HepG2 (cell line): ENCODE results near the gene SH2D3C. TPM values are rescaled to one million over a fixed set of nuclear protein-coding genes. Genes with fewer than 3 reads are reported as not detected.
A peak's percentile ranks its signal among the peaks of the same experiment; 100 is the strongest.

Experiments
- POLR2AphosphoS5 ChIP-seq: IDR thresholded peaks from 2 replicates; pipeline ENCODE4 v1.6.1; 2012; ENCODE audit warnings: low read depth, low read length
- RBM22 ChIP-seq: fragments of 200-400 bp; formaldehyde crosslinking; optimal IDR thresholded peaks from 2 replicates; pipeline ENCODE3; 2017; ENCODE audit warnings: mild to moderate bottlenecking, low read length, moderate library complexity
- RELA ChIP-seq: sonication (generic); formaldehyde crosslinking; IDR thresholded peaks from 2 replicates; pipeline ENCODE4 v1.4.0; 2020; ENCODE audit warnings: missing genetic modification reagents
- RFXAP ChIP-seq: sonication (generic); formaldehyde crosslinking; IDR thresholded peaks from 2 replicates; pipeline ENCODE4 v1.4.0; 2020; ENCODE audit warnings: missing genetic modification reagents, borderline replicate concordance
- ZBTB33 ChIP-seq: sonication (generic); formaldehyde crosslinking; IDR thresholded peaks from 2 replicates; pipeline ENCODE4 v1.4.0; 2020; ENCODE audit warnings: missing genetic modification reagents
- polyA plus RNA-seq, 8 experiments: library from polyadenylated mRNA; depleted of rRNA in 3 of 8; stranded (reverse) in 7 of 8; unstranded in 1 of 8; fragments of >200 nt; fragmentation: Illumina TruSeq in 4 of 8; extraction: Trizol in 4 of 8; gene quantifications; 2 replicates each; pipeline versions ENCODE4 v1.2.1 to v1.2.3, GENCODE V29; 2011 to 2016; ENCODE audit warnings: low read depth in 4 of 8, missing spikeins in 1 of 8, mixed read lengths in 1 of 8; ENCODE audit not compliant: insufficient read depth in 1 of 8
- total RNA-seq, 5 experiments: library from RNA; depleted of rRNA; stranded (reverse); fragments of >200 nt; fragmentation: Illumina TruSeq; extraction: Trizol; gene quantifications; 2 replicates each; pipeline ENCODE4 v1.2.3, GENCODE V29; 2016; ENCODE audit warnings: low read depth in 1 of 5
- TF ChIP-seq, protein P1 (sequence below): sonication (generic); formaldehyde crosslinking; IDR thresholded peaks from 2 replicates; pipeline ENCODE4 v1.5.0; 2020; ENCODE audit warnings: missing genetic modification reagents
- TF ChIP-seq, protein P2 (sequence below): IDR thresholded peaks from 2 replicates; pipeline ENCODE4 v1.6.1; 2012; ENCODE audit warnings: low read length, improper control_type of control experiment

Gene SH2D3C
- total and polyA plus RNA-seq, 2 of the 13 experiments (the other 11 are each of a cell fraction or from before 2014, with no cell fraction given) = not detected

DNA sequence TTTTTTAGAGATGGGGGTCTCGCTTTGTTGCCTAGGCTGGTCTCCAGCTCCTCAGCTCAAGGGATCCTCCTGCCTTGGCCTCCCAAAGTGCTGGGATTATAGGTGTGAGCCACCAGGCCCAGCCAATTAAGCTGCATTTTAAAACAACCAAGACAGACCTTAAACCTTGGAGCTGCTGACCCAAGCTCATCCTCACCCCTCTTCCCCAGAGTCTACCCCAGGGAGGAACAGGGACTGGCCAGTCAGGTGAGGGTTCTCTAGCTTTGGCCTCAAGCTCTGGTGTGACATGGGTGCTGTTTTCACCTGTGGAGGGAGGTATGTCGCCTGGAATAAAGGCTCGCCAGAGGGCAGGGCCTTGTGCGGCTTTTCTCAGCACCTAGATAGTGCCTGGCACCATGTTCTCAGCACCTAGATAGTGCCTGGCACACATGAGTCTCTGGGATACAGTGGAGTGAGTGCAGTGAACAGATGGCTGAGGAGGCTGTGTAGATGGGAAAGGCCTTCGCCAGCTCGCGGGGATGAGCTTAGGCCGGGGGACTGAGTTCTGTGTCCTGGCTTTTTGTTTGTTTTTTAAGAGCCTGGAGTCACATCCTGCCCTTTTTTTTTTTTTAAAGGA lies 14.7 kb upstream of the SH2D3C start (continued):
- TF ChIP-seq ZBTB33 (CRISPR knock-in tag) (0 out of 2 replicates have a peak, but pooled peaks have one; percentile 22), RFXAP (CRISPR knock-in tag) (no peak), RELA (CRISPR knock-in tag) (no peak), POLR2AphosphoS5 (peak; percentile 45; the same call in 1 of the 2 replicates), RBM22 (peak; percentile 25)
- TF ChIP-seq, protein P1, sequence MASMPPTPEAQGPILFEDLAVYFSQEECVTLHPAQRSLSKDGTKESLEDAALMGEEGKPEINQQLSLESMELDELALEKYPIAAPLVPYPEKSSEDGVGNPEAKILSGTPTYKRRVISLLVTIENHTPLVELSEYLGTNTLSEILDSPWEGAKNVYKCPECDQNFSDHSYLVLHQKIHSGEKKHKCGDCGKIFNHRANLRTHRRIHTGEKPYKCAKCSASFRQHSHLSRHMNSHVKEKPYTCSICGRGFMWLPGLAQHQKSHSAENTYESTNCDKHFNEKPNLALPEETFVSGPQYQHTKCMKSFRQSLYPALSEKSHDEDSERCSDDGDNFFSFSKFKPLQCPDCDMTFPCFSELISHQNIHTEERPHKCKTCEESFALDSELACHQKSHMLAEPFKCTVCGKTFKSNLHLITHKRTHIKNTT (CRISPR knock-in tag) = no peak
- TF ChIP-seq, protein P2, sequence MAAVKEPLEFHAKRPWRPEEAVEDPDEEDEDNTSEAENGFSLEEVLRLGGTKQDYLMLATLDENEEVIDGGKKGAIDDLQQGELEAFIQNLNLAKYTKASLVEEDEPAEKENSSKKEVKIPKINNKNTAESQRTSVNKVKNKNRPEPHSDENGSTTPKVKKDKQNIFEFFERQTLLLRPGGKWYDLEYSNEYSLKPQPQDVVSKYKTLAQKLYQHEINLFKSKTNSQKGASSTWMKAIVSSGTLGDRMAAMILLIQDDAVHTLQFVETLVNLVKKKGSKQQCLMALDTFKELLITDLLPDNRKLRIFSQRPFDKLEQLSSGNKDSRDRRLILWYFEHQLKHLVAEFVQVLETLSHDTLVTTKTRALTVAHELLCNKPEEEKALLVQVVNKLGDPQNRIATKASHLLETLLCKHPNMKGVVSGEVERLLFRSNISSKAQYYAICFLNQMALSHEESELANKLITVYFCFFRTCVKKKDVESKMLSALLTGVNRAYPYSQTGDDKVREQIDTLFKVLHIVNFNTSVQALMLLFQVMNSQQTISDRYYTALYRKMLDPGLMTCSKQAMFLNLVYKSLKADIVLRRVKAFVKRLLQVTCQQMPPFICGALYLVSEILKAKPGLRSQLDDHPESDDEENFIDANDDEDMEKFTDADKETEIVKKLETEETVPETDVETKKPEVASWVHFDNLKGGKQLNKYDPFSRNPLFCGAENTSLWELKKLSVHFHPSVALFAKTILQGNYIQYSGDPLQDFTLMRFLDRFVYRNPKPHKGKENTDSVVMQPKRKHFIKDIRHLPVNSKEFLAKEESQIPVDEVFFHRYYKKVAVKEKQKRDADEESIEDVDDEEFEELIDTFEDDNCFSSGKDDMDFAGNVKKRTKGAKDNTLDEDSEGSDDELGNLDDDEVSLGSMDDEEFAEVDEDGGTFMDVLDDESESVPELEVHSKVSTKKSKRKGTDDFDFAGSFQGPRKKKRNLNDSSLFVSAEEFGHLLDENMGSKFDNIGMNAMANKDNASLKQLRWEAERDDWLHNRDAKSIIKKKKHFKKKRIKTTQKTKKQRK = no peak
